ENCODE data around the gene GABRG3. TPM values are rescaled to one million over a fixed set of nuclear protein-coding genes. Genes with fewer than 3 reads are reported as not detected.

GABRG3 gene
- total and polyA plus RNA-seq, 2 donors (not counting 3 experiments of a cell fraction or from before 2014, with no cell fraction given), result not detected

DNA sequence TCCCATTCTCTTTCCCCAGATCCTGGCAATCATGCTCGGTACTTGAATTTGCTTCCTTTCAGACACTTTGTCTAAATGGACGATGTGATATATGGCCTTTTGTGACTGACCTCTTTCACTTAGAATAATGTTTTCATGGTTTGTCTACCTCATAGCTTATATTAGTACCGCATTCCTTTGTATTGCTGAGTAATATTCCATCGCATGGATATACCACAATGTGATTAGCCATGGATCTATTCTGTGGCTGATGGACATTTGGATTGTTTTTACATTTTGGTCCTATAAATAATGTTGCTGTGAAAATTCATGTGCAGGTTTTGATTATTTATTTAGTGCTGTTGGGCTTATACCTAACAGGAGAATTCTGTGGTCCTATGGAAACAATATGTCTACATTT is 458.6 kb downstream of the GABRG3 start:
- Histone ChIP-seq H3K27me3 (ENCODE audit: control insufficient read depth in 2 of 2, insufficient read depth in 2 of 2, low read length in 2 of 2) (no peaks in the 10 kb centered on the region), H3K27ac (ENCODE audit: insufficient read depth, low read depth, low read length) (no peak overlapping the region), H3K9ac (replicated peaks; ENCODE audit: extremely low read depth, insufficient read depth, low read length) (no peak overlapping the region), H3K4me1 (ENCODE audit: control insufficient read depth, extremely low read depth, insufficient read depth, low read length) (no peaks in the 10 kb centered on the region), H3K9me3 (replicated peaks; ENCODE audit: control insufficient read depth, insufficient read depth, low read length) (peaks cover 11% of the 10 kb centered on the region), H4K20me1 (replicated peaks; ENCODE audit: control insufficient read depth, extremely low read depth, insufficient read depth, low read length) (no peaks in the 10 kb centered on the region), H3K36me3 (ENCODE audit: control insufficient read depth in 2 of 2, extremely low read depth in 1 of 2, insufficient read depth in 2 of 2, low read length in 2 of 2) (no peaks in the 10 kb centered on the region), H3K79me2 (ENCODE audit: control insufficient read depth, insufficient read depth, low read length) (no peaks in the 10 kb centered on the region), H3K9me1 (replicated peaks; ENCODE audit: control insufficient read depth, extremely low read depth, insufficient read depth, low read length) (no peaks in the 10 kb centered on the region), H3K4me3 (replicated peaks in 1 of 3; ENCODE audit: insufficient read depth in 1 of 3, low read depth in 1 of 3, low read length in 3 of 3) (no peak overlapping the region), H2AFZ (ENCODE audit: low read depth, low read length) (no peak overlapping the region), H3K4me2 (ENCODE audit: insufficient read depth, low read length) (no peak overlapping the region)
- no peak for FAIRE-seq
- TF ChIP-seq FOS (IDR thresholded peaks at IDR 0.05; ENCODE audit: borderline replicate concordance, insufficient read depth, low read length) (no peak), JUN (IDR thresholded peaks at IDR 0.05; ENCODE audit: borderline replicate concordance, insufficient read depth, insufficient read length, low read depth) (no peak), POLR2A (IDR thresholded peaks at IDR 0.05; ENCODE audit: low read depth, low read length) (no peak), MYC (IDR thresholded peaks at IDR 0.05; ENCODE audit: low read depth, low read length) (no peak), GATA2 (IDR thresholded peaks at IDR 0.05; ENCODE audit: insufficient read depth, insufficient read length, low read depth, low read length) (no peak), CTCF (IDR thresholded peaks at IDR 0.05; ENCODE audit: extremely low read depth in 1 of 2, insufficient read depth in 1 of 2, low read depth in 1 of 2, low read length in 2 of 2) (no peak), MAX (IDR thresholded peaks at IDR 0.05; ENCODE audit: insufficient read depth, insufficient read length) (no peak), EZH2 (IDR thresholded peaks at IDR 0.05; ENCODE audit: borderline replicate concordance, low read depth, low read length, severe bottlenecking) (no peak)
- no TSS peak for BruUV-seq (replicated peaks)
- dilution Hi-C loops (cut with MboI; ENCODE audit: extremely low pct_ligation_motif_present, low sequenced_read_pairs) (no loop called here), intact Hi-C loops (cut with micrococcal nuclease) (no loop called here)
- no peak for DNase-seq (ENCODE audit: low read depth, low spot score)
- POLR2A ChIA-PET, result no interaction called here
- CTCF ChIA-PET, result no interaction called here

Measured in endothelial cell of umbilical vein (primary cell).